Astrocyte (in vitro differentiated cells and primary cell): ENCODE results near the gene YJU2. TPM values are rescaled to one million over a fixed set of nuclear protein-coding genes. Genes with fewer than 3 reads are reported as not detected.
"Not testable (repeated sequence)": the region's sequence is repeated elsewhere in the genome, so short reads cannot be mapped to it uniquely, and the experiment has no call there.

Source experiments
- DNase-seq: peaks from one replicate; pipeline ENCODE4 v3.0.0-alpha.2; 2010; ENCODE audit warnings: low read depth
- FAIRE-seq: peaks from 2 replicates; lab custom pipeline; 2011; peaks lifted over from hg19 to GRCh38; lab: Jason Lieb, UNC
- H2AFZ ChIP-seq: 2 replicates; pipeline ENCODE4 v1.6.0; 2012; ENCODE audit warnings: low read depth, low read length, inconsistent platforms
- H3K27ac ChIP-seq: 2 replicates; pipeline ENCODE4 v1.5.1; 2011; ENCODE audit warnings: low read depth, low read length, inconsistent platforms
- H3K27me3 ChIP-seq: 2 replicates; pipeline ENCODE4 v1.6.0; 2011; ENCODE audit warnings: low read length, inconsistent platforms; ENCODE audit not compliant: insufficient read depth
- H3K36me3 ChIP-seq: 2 replicates; pipeline ENCODE4 v1.5.1; 2011; ENCODE audit warnings: low read length, inconsistent platforms; ENCODE audit not compliant: insufficient read depth
- H3K4me1 ChIP-seq: 2 replicates; pipeline ENCODE4 v1.5.1; 2011; ENCODE audit warnings: low read length, inconsistent platforms; ENCODE audit not compliant: insufficient read depth
- H3K4me2 ChIP-seq: 2 replicates; pipeline ENCODE4 v1.6.0; 2012; ENCODE audit warnings: low read length, inconsistent platforms
- H3K4me3 ChIP-seq: 2 replicates; pipeline ENCODE4 v1.5.1; 2011; ENCODE audit warnings: low read depth, mild to moderate bottlenecking, low read length, inconsistent platforms; ENCODE audit not compliant: insufficient read depth
- H3K79me2 ChIP-seq: 2 replicates; pipeline ENCODE4 v1.6.0; 2012; ENCODE audit warnings: mild to moderate bottlenecking, low read length, inconsistent platforms; ENCODE audit not compliant: insufficient read depth
- H3K9ac ChIP-seq: 2 replicates; pipeline ENCODE4 v1.6.0; 2012; ENCODE audit warnings: mild to moderate bottlenecking, low read length, inconsistent platforms
- H3K9me3 ChIP-seq: 2 replicates; pipeline ENCODE4 v1.5.1; 2012; ENCODE audit warnings: low read depth, mild to moderate bottlenecking, low read length, inconsistent platforms; ENCODE audit not compliant: insufficient read depth
- H4K20me1 ChIP-seq: 2 replicates; pipeline ENCODE4 v1.6.0; 2012; ENCODE audit warnings: low read length, inconsistent platforms; ENCODE audit not compliant: insufficient read depth
- H3K27ac Mint-ChIP-seq: one replicate; pipeline ENCODE4 v1.8.0; 2021; ENCODE audit warnings: mild to moderate bottlenecking, mixed read lengths; ENCODE audit not compliant: unreplicated experiment
- H3K27me3 Mint-ChIP-seq: one replicate; pipeline ENCODE4 v1.8.0; 2021; ENCODE audit warnings: low read depth, mixed read lengths; ENCODE audit not compliant: unreplicated experiment
- H3K36me3 Mint-ChIP-seq: one replicate; pipeline ENCODE4 v1.8.0; 2021; ENCODE audit warnings: low read depth, mixed read lengths; ENCODE audit not compliant: unreplicated experiment
- H3K4me1 Mint-ChIP-seq: one replicate; pipeline ENCODE4 v1.8.0; 2021; ENCODE audit warnings: low read depth, mixed read lengths; ENCODE audit not compliant: unreplicated experiment
- H3K4me3 Mint-ChIP-seq: one replicate; pipeline ENCODE4 v1.8.0; 2021; ENCODE audit warnings: mild to moderate bottlenecking, moderate library complexity, mixed read lengths; ENCODE audit not compliant: unreplicated experiment
- H3K9me3 Mint-ChIP-seq: one replicate; pipeline ENCODE4 v1.8.0; 2021; ENCODE audit warnings: mild to moderate bottlenecking, mixed read lengths; ENCODE audit not compliant: unreplicated experiment
- EZH2 ChIP-seq: IDR thresholded peaks from 2 replicates; pipeline ENCODE4 v1.6.1; 2012; ENCODE audit warnings: mild to moderate bottlenecking, low read length, inconsistent platforms; ENCODE audit not compliant: insufficient read depth
- total RNA-seq: library from RNA; stranded (reverse); gene quantifications from 2 replicates; pipeline ENCODE4 v1.2.1, GENCODE V29; 2021
- TF ChIP-seq, protein P1 (sequence below): IDR thresholded peaks from 2 replicates; pipeline ENCODE4 v1.5.1; 2011; ENCODE audit warnings: low read depth, mild to moderate bottlenecking, inconsistent platforms, low read length, moderate library complexity; ENCODE audit not compliant: insufficient read depth

Gene YJU2
- total RNA-seq, 1 donor from 2014 or later: 14.0 TPM

DNA sequence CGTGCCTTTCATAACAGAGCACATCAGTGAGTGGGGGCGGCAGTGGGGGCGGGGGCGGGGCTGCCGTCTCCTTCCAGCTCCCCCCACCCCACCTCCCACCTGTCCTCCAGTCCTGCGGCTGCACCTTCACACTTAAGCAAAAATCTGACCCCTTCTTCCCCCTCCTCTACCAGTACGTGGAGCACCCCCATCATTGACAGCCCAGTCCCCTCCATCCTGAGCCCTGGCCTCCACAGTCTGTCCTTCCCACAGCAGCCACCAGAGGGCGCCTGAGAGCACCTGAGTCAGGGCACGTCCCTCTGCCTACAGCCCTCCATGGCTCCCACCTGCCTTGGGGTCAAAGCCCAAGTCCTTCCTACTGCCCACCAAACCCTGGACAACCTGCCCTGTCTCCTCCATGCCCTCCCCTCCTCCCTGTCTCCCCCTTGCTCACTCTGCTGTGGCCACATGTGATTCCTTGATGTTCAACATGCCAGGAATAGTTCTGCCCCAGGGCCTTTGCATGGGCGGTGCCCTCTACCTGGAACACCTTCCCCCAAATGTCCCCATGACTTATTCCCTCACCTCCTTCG lies 13.5 kb upstream of the YJU2 start:
- no peak overlapping the region for H3K9ac ChIP-seq
- no peak overlapping the region for H3K27ac ChIP-seq
- no peaks in the 10 kb centered on the region for H3K36me3 ChIP-seq
- TF ChIP-seq, protein P1, sequence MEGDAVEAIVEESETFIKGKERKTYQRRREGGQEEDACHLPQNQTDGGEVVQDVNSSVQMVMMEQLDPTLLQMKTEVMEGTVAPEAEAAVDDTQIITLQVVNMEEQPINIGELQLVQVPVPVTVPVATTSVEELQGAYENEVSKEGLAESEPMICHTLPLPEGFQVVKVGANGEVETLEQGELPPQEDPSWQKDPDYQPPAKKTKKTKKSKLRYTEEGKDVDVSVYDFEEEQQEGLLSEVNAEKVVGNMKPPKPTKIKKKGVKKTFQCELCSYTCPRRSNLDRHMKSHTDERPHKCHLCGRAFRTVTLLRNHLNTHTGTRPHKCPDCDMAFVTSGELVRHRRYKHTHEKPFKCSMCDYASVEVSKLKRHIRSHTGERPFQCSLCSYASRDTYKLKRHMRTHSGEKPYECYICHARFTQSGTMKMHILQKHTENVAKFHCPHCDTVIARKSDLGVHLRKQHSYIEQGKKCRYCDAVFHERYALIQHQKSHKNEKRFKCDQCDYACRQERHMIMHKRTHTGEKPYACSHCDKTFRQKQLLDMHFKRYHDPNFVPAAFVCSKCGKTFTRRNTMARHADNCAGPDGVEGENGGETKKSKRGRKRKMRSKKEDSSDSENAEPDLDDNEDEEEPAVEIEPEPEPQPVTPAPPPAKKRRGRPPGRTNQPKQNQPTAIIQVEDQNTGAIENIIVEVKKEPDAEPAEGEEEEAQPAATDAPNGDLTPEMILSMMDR: peak; percentile 45
- no peak for TF ChIP-seq EZH2
- FAIRE-seq: no peak
- no peaks in the 10 kb centered on the region for H3K36me3 Mint-ChIP-seq
- H3K9me3 Mint-ChIP-seq: peaks cover 2% of the 10 kb centered on the region
- no peak overlapping the region for H3K27ac Mint-ChIP-seq
- H3K79me2 ChIP-seq: no peaks in the 10 kb centered on the region
- peaks cover 13% of the 10 kb centered on the region for H3K4me1 ChIP-seq
- no peaks in the 10 kb centered on the region for H4K20me1 ChIP-seq
- no peak overlapping the region for H2AFZ ChIP-seq
- peaks cover under 1% of the 10 kb centered on the region for H3K27me3 ChIP-seq
- H3K4me2 ChIP-seq: no peak overlapping the region
- no peak overlapping the region for H3K4me3 ChIP-seq
- DNase-seq: no peak
- H3K4me1 Mint-ChIP-seq: peaks cover 2% of the 10 kb centered on the region
- H3K9me3 ChIP-seq: no peaks in the 10 kb centered on the region
- no peaks in the 10 kb centered on the region for H3K27me3 Mint-ChIP-seq
- no peak overlapping the region for H3K4me3 Mint-ChIP-seq

DNA sequence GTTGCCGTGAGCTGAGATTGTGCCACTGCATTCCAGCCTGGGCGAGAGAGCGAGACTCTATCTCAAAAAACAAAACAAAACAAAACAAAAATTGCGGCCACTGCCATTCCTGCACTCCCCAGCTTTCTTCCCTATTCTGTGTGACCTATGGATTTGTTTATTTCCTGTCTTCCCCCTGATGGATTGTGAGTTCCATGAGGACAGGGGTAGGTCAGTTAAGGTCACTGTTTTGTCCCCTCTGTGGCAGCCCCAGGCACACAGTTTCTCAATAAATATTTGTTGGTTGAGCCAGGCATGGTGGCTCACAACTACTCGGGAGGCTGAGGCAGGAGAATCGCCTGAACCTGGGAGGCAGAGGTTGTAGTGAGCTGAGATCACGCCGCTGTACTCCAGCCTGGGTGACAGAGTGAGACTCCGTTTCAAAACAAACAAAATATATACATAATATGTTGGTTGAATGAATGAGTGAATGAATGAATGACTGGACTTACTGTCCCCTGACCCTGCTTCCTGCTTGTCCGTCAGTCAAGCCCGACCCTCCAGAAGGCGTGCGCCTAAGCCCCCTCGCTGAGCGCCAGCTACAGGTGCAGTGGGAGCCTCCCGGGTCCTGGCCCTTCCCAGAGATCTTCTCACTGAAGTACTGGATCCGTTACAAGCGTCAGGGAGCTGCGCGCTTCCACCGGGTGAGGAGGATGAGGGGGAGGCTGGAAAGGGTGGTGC lies 12.6 kb upstream of the YJU2 start:
- Histone ChIP-seq H3K27me3 (no peaks in the 10 kb centered on the region), H3K79me2 (no peaks in the 10 kb centered on the region), H3K36me3 (no peaks in the 10 kb centered on the region), H3K9me3 (no peaks in the 10 kb centered on the region), H3K4me3 (no peak overlapping the region), H3K4me1 (peaks cover 4% of the 10 kb centered on the region), H3K9ac (no peak overlapping the region), H4K20me1 (no peaks in the 10 kb centered on the region), H3K4me2 (no peak overlapping the region), H3K27ac (no peak overlapping the region), H2AFZ (no peak overlapping the region)
- FAIRE-seq (no peak), DNase-seq (no peak)
- Mint-ChIP-seq H3K27ac (no peak overlapping the region), H3K4me3 (no peak overlapping the region), H3K9me3 (peaks cover 2% of the 10 kb centered on the region), H3K4me1 (peaks cover 2% of the 10 kb centered on the region), H3K27me3 (peaks cover 3% of the 10 kb centered on the region), H3K36me3 (no peaks in the 10 kb centered on the region)
- no peak for TF ChIP-seq EZH2
- TF ChIP-seq, protein P1: no peak

DNA sequence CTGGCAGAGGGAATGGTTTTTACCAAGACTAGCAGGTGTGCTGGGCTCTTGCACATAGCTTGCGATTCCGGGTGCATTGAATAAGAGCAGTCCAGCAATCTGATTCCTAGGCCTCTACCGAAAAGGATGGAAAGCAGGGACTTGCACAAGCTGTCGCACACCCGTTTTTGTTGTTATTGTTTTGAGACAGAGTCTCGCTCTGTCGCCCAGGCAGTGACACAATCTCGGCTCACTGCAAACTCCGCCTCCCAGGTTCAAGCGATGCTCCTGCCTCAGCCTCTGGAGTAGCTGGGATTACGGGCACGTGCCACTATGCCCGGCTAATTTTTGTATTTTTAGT lies 12.0 kb upstream of the YJU2 start:
- H3K79me2 ChIP-seq: no peaks in the 10 kb centered on the region
- Mint-ChIP-seq H3K4me3 (no peak overlapping the region), H3K9me3 (peaks cover 2% of the 10 kb centered on the region), H3K4me1 (no peaks in the 10 kb centered on the region), H3K27ac (no peak overlapping the region), H3K36me3 (no peaks in the 10 kb centered on the region), H3K27me3 (peaks cover 3% of the 10 kb centered on the region)
- H3K4me1 ChIP-seq: no peaks in the 10 kb centered on the region
- no peaks in the 10 kb centered on the region for H4K20me1 ChIP-seq
- H3K36me3 ChIP-seq: no peaks in the 10 kb centered on the region
- no peaks in the 10 kb centered on the region for H3K27me3 ChIP-seq
- H3K4me2 ChIP-seq: no peak overlapping the region
- H2AFZ ChIP-seq: no peak overlapping the region
- H3K27ac ChIP-seq: no peak overlapping the region
- H3K9ac ChIP-seq: no peak overlapping the region
- TF ChIP-seq, protein P1: no peak
- no peak for TF ChIP-seq EZH2
- no peaks in the 10 kb centered on the region for H3K9me3 ChIP-seq
- no peak for DNase-seq
- H3K4me3 ChIP-seq: no peak overlapping the region
- no peak for FAIRE-seq

DNA sequence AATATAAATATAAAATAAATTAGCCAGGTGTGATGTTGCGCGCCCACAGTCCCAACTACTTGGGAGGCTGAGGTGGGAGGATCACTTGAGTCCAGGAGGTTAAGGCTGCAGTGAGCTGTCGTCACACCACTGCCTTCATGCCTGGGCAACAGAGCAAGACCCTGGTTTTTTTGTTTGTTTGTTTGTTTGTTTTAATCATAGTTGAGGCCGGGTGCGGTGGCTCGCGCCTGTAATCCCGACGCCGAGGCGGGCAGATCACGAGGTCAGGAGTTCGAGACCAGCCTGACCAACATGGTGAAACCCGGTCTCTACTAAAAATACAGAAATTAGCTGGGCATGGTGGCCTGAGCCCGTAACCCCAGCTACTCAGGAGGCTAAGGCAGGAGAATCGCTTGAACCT lies 9.4 kb upstream of the YJU2 start:
- not testable (repeated sequence) for DNase-seq, H3K27ac ChIP-seq, H3K9me3 ChIP-seq, H2AFZ ChIP-seq, H3K36me3 ChIP-seq, H3K9ac ChIP-seq, H3K4me2 ChIP-seq, H3K4me3 Mint-ChIP-seq, H3K27ac Mint-ChIP-seq, H3K4me1 Mint-ChIP-seq, FAIRE-seq, H3K4me3 ChIP-seq, H4K20me1 ChIP-seq, H3K27me3 Mint-ChIP-seq, H3K9me3 Mint-ChIP-seq, H3K27me3 ChIP-seq, H3K4me1 ChIP-seq, H3K36me3 Mint-ChIP-seq, H3K79me2 ChIP-seq
